ENCODE data around the gene SARS1.

- TF ChIP-seq CTCF (conservative IDR thresholded peaks at IDR 0.05; ENCODE audit: low read length) (no peak), EZH2phosphoT487 (IDR thresholded peaks at IDR 0.05; ENCODE audit: borderline replicate concordance, low read depth, low read length) (no peak)
Observed at GRCh38 chr1:109188781-109189180, 24.9 kb upstream of the SARS1 start.
